ENCODE data around the gene RNF38.
"Not testable (repeated sequence)": the region's sequence is repeated elsewhere in the genome, so short reads cannot be mapped to it uniquely, and the experiment has no call there.

The RNF38 gene

GRCh38 chr9:36426348-36426747 lies 26.3 kb upstream of the RNF38 start:
- no peak for TF ChIP-seq CTCF (IDR thresholded peaks at IDR 0.05; ENCODE audit: extremely low read depth, missing control alignments)
- no peak for DNase-seq (ENCODE audit: low spot score)

DNA sequence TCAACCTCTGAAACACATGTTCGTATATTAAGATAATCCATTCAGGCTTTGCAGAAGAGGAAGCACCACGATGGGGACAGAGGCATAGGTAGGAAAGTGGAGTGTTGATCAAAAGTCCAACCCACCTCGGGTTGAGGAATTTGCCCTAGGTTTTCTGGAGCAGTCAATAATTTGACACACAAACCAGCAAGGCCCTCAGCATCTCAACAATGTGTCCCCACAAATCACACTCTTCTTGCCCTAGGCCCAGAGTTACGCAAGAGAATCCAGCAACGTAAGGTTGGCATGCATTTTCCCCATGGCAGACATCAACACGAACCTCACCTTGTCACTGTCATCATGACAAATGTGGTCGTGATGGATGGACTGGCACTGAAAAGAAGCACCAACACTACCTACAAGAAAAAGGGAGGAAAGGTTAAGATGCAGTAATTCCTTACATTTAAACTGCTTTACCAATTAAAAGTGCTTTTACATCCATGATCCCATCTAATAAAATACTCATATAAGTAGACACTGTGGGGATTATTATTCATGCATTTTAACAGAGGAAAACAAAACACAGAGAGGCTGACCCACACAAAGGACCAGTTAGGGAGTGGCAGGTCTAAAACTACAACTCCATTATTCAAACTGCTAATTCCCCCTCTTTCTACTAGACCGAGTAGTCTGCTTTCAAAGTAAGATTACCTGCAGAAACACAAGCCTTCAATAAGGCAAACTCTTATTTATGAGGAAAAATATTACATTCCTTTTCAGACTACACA lies 24.4 kb upstream of the RNF38 start:
- TF ChIP-seq CTCF (IDR thresholded peaks at IDR 0.05; ENCODE audit: extremely low read depth, missing control alignments): no peak
- DNase-seq (ENCODE audit: low spot score): no peak

DNA sequence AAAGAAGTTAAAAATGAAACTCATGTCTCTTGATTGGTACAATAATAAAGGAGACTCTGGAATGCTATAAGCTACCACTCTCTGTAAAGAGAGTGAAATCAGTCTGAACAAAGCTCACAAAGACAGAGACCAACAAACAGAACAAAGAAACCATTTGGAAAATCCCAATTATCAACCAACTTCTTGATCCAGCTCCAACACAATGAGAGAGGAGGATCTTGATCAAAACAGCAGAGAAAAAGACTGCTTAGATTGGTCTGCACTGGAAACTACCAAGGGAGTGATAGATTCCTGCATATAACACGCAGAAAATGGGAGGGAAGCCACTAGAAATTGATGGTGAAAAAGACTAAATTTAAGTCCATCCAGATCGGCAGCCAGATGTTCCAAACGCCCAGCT lies 23.1 kb upstream of the RNF38 start:
- no peak for DNase-seq (ENCODE audit: low spot score)

DNA sequence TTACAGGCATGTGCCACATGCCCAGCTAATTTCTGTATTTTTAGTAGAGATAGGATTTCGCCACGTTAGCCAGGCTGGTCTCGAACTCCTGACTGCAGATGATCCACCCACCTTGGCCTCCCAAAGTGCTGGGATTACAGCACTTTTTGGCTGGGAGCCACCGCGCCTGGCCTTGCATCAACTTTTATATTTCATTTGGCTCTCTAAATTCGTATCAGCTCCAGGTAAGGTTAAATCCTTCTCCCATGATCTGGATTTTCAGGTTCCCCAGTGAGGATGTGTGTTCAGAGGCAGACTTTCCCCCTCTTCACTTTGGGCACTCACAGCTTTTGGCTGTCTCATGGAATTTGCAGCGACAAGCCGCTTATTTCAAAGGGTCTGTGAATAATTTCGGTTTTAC lies 16.8 kb upstream of the RNF38 start:
- DNase-seq (ENCODE audit: low spot score): no peak
- TF ChIP-seq CTCF (IDR thresholded peaks at IDR 0.05; ENCODE audit: extremely low read depth, missing control alignments): no peak

More for the DNA sequence above, 23.1 kb upstream of the RNF38 start:
- TF ChIP-seq CTCF (IDR thresholded peaks at IDR 0.05; ENCODE audit: extremely low read depth, missing control alignments): no peak

GRCh38 chr9:36415822-36416525 lies 15.9 kb upstream of the RNF38 start:
- no peak for DNase-seq (ENCODE audit: low spot score)
- no peak for TF ChIP-seq CTCF (IDR thresholded peaks at IDR 0.05; ENCODE audit: extremely low read depth, missing control alignments)

- DNase-seq (ENCODE audit: low spot score): not testable (repeated sequence)
Observed at GRCh38 chr9:36411410-36411809, 11.3 kb upstream of the RNF38 start.

DNA sequence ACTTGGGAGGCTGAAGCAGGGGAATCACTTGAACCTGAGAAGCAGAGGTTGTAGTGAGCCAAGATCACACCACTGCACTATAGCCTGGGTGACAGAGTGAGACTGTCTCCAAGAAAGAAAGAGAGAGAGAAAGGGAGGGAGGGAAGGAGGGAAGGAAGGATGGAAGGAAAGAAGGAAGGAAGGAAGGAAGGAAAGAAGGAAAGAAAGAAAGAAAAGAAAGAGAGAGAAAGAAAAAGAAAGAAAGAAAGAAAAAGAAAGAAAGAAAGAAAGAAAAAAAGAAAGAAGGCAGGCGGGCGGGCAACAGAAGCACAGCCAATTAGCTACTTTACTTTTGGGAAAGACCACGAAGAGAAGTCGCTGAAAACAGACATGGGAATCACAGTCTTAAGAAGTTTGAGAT lies 9.0 kb upstream of the RNF38 start:
- not testable (repeated sequence) for DNase-seq (ENCODE audit: low spot score)

DNA sequence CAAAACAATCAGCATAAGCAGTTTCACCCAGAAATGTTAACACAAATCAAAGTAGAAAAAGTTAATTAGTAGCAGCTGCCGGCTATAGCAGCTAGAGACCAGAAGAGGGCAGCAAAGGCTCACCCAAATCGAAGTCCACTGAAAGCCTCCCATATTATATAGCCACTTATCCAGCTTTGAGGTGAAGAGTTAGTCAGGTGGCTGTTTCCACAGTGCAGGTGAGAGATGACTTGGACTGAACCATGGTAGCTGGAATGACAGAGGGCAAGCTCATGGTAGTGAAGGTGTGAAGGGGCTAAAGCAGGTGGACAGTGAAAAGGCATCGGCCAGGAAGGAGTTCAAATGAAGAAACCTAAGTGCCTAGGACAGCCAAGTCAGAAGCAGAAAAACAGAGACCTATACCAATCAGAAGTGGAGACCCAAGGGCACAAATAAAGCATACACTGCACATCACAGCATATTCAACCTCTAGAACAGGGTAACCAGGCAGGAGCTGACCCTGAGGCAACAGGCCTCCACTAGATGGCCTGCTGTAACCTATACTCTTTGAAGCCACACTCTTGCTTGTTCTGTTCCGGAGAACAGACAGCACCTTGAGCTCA lies 7.2 kb upstream of the RNF38 start:
- DNase-seq (ENCODE audit: low spot score): peak; percentile 65
- TF ChIP-seq CTCF (IDR thresholded peaks at IDR 0.05; ENCODE audit: extremely low read depth, missing control alignments): peak; percentile 50
